Measurements from ENCODE around the gene KCTD7. TPM values are rescaled to one million over a fixed set of nuclear protein-coding genes. Genes with fewer than 3 reads are reported as not detected.

Gene KCTD7
- total RNA-seq, 1 donor from 2014 or later = 5.0 TPM

DNA sequence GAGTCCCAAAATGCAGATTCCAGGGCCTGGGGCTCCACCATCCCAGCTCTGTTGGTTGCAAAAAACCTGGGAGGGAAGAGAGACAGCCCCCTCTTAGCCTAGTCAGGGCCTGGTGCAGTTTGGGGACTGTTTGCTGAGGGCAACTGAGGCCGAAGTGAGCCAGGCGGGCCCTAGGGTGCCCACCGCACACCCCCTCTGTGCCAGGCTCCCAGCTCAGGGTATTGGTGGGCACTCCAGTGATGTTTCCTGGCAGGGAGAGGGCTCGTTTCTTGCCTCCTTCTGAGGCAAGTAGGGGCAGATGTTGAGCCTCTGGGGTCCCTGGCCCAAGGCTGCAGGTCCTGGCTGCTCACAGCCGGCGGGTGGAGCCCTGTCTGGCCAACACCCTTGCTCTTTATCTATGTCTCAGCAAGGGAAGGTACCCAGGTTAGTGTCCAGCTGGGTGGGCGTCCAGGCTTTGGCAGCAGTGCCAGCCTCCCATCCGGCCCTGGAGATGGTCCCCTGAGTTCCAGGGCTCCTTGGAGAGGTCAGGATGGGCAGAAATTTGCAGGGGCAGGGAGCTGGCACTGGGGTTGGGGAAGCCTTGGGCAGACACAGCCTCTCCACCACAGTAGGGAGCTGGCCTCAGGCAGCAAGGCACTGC, 37.8 kb downstream of the KCTD7 start:
- Histone ChIP-seq H3K27me3 (ENCODE audit: control insufficient read depth, insufficient read depth, low read length) (no peaks in the 10 kb centered on the region), H3K36me3 (ENCODE audit: control insufficient read depth, insufficient read depth, low read length) (peaks cover 2% of the 10 kb centered on the region), H3K4me3 (ENCODE audit: low read depth, low read length) (no peak overlapping the region)
- TF ChIP-seq, protein P1, sequence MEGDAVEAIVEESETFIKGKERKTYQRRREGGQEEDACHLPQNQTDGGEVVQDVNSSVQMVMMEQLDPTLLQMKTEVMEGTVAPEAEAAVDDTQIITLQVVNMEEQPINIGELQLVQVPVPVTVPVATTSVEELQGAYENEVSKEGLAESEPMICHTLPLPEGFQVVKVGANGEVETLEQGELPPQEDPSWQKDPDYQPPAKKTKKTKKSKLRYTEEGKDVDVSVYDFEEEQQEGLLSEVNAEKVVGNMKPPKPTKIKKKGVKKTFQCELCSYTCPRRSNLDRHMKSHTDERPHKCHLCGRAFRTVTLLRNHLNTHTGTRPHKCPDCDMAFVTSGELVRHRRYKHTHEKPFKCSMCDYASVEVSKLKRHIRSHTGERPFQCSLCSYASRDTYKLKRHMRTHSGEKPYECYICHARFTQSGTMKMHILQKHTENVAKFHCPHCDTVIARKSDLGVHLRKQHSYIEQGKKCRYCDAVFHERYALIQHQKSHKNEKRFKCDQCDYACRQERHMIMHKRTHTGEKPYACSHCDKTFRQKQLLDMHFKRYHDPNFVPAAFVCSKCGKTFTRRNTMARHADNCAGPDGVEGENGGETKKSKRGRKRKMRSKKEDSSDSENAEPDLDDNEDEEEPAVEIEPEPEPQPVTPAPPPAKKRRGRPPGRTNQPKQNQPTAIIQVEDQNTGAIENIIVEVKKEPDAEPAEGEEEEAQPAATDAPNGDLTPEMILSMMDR (IDR thresholded peaks at IDR 0.05; ENCODE audit: insufficient read depth, low read length, severe bottlenecking) = no peak
- DNase-seq (ENCODE audit: low read depth) (no peak), FAIRE-seq (no peak)

DNA sequence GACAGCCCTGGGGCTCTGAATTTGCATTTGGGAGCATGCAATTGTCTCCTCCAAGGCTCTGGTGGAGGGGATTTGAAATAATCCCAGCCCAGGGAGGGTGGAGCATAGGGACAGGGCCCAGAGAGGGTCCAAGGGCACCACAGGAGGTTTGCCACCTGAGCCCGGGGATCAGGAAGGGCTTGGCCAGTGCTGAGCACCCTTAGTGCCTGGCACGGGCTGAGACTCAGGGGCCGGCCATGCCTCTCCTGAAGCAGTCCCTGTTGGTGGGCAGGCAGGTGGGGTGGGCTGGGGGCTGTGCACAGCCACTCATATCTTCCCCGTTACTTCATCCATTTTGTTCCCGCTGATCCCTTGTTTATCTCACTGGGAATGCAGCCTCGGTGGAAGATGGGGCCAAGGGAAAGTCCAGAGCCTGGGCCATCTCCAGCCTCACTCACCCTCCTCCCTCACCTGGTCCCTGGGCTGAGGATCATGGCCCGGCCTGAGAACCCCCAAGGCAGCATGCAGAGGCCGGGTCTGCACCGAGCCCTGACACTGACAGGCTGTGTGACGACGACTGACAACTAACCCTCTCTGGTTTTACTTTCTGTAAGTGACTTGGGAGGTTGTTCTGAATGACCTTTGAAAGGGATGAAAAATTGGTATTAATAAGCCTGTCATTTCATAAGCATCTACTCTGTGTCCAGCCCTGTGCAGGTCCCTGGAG, 38.5 kb downstream of the KCTD7 start:
- H3K36me3 ChIP-seq (ENCODE audit: control insufficient read depth, insufficient read depth, low read length) = peaks cover 2% of the 10 kb centered on the region
- H3K27me3 ChIP-seq (ENCODE audit: control insufficient read depth, insufficient read depth, low read length) = no peaks in the 10 kb centered on the region
- no peak for FAIRE-seq
- no peak overlapping the region for H3K4me3 ChIP-seq (ENCODE audit: low read depth, low read length)
- DNase-seq (ENCODE audit: low read depth) = no peak
- TF ChIP-seq, protein P1 (IDR thresholded peaks at IDR 0.05; ENCODE audit: insufficient read depth, low read length, severe bottlenecking) = no peak

DNA sequence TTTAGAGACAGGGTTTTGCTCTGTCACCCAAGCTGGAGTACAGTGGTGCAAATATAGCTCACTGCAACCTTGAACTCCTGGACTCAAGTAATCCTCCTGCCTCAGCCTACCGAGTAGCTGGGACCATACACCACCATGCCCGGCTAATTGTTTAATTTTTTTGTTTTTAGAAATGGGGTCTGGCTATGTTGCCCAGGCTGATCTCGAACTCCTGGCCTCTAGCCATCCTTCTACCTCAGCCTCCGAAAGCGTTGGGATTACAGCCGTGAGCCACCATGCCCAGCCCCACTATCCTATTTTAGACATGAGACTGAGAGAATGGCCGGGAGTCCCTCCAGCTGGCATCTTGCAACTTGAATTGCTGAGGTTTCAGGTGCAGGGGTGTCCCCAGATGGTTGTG, 39.4 kb downstream of the KCTD7 start:
- no peak overlapping the region for H3K4me3 ChIP-seq (ENCODE audit: low read depth, low read length)
- DNase-seq (ENCODE audit: low read depth) (no peak), FAIRE-seq (no peak)
- H3K27me3 ChIP-seq (ENCODE audit: control insufficient read depth, insufficient read depth, low read length) = no peaks in the 10 kb centered on the region
- H3K36me3 ChIP-seq (ENCODE audit: control insufficient read depth, insufficient read depth, low read length) = peaks cover 2% of the 10 kb centered on the region
- TF ChIP-seq, protein P1 (IDR thresholded peaks at IDR 0.05; ENCODE audit: insufficient read depth, low read length, severe bottlenecking) = no peak

DNA sequence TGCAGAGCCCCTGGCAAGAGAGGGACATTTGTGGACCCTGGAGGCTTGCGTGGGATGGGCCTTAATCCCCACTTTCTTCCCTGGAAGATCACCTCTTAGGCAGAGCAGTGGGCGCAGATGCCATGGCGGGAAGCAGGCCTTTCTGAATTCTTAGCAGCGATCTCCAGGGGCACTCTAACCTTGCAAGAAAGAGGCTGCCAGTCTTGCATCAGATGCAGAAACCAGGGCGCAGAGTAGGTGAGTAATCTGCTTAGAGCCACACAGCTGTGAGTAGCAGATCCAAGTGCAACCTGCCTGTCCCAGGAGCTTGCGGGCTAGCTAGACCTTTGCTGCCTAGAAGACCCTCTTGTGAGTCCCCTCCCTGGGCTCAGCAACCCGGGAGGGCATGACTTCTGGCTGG, 40.0 kb downstream of the KCTD7 start:
- TF ChIP-seq, protein P1 (IDR thresholded peaks at IDR 0.05; ENCODE audit: insufficient read depth, low read length, severe bottlenecking) = no peak
- no peak overlapping the region for H3K4me3 ChIP-seq (ENCODE audit: low read depth, low read length)
- FAIRE-seq = no peak
- no peak for DNase-seq (ENCODE audit: low read depth)
- peaks cover 2% of the 10 kb centered on the region for H3K36me3 ChIP-seq (ENCODE audit: control insufficient read depth, insufficient read depth, low read length)
- no peaks in the 10 kb centered on the region for H3K27me3 ChIP-seq (ENCODE audit: control insufficient read depth, insufficient read depth, low read length)

DNA sequence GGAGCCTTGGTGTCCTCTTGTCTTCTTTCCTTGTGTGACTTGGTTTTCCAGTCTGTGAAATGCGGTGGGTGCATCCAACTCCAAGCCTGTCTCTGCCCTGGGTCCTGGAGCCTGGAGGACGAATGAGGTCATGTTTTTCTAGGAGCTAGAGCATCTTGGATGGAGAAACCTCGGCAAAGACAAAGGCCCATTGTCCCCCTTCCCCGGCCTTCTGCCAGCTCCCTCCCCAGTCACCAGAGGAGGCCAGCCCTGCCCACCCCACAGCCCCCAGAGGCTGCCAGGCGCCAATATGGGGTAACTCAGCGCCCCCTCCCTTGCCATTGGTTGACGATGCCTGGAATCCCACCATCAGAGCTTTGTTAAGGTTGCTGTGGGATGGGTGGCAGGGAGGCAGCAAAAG, 40.4 kb downstream of the KCTD7 start:
- H3K27me3 ChIP-seq (ENCODE audit: control insufficient read depth, insufficient read depth, low read length) = no peaks in the 10 kb centered on the region
- no peak for FAIRE-seq
- TF ChIP-seq, protein P1 (IDR thresholded peaks at IDR 0.05; ENCODE audit: insufficient read depth, low read length, severe bottlenecking) = no peak
- no peak for DNase-seq (ENCODE audit: low read depth)
- H3K4me3 ChIP-seq (ENCODE audit: low read depth, low read length) = no peak overlapping the region
- peaks cover 2% of the 10 kb centered on the region for H3K36me3 ChIP-seq (ENCODE audit: control insufficient read depth, insufficient read depth, low read length)

Data from bronchial epithelial cell (primary cell).